PC-3 (cell line): ENCODE results near the gene ISG20L2. TPM values are rescaled to one million over a fixed set of nuclear protein-coding genes. Genes with fewer than 3 reads are reported as not detected.

Experiments used
- ATAC-seq: fragments of 200-7000 bp; cut with Tn5 transposase; 2 replicates; pipeline ENCODE4 v1.9.1; 2020; ENCODE audit warnings: mild to moderate bottlenecking, moderate library complexity
- BruUV-seq: library from RNA; stranded (reverse); fragments of 400-500 nt; replicated peaks from 2 replicates; lab custom pipeline; 2021; lab: Mats Ljungman, UMichigan
- CTCF ChIA-PET: fragments of 300-600 bp; sonication (Branson Sonifier 250); formaldehyde crosslinking; loops from one replicate; lab custom pipeline; 2022; ENCODE audit warnings: antibody characterized with exemption; lab: Charles Lee
- POLR2A ChIA-PET: fragments of 300-600 bp; sonication (Branson Sonifier 250); formaldehyde crosslinking; loops from one replicate; lab custom pipeline; 2022; ENCODE audit warnings: antibody characterized with exemption; ENCODE audit not compliant: unreplicated experiment; lab: Charles Lee
- DNase-seq: peaks from one replicate; pipeline ENCODE4 v3.0.0-alpha.2; 2015
- H2AFZ ChIP-seq: fragments of 300-600 bp; sonication (generic); 2 replicates; pipeline ENCODE4 v1.6.0; 2016; ENCODE audit warnings: antibody characterized with exemption, low read length
- H3F3A ChIP-seq: fragments of 300-600 bp; sonication (generic); one replicate; pipeline ENCODE4 v1.6.0; 2017; ENCODE audit warnings: antibody characterized with exemption, low read length, control low read depth, mild to moderate bottlenecking; ENCODE audit not compliant: unreplicated experiment
- H3K27ac ChIP-seq: fragments of 300-600 bp; sonication (generic); 2 replicates; pipeline ENCODE4 v1.5.1; 2016; ENCODE audit warnings: mild to moderate bottlenecking, low read length
- H3K27me3 ChIP-seq: fragments of 300-600 bp; sonication (generic); 2 replicates; pipeline ENCODE4 v1.6.1; 2016; ENCODE audit warnings: low read length, mixed read lengths
- H3K36me3 ChIP-seq: fragments of 300-600 bp; sonication (generic); 2 replicates; pipeline ENCODE4 v1.6.1; 2016; ENCODE audit warnings: low read depth, mixed run types, low read length, mixed read lengths
- H3K4me1 ChIP-seq: fragments of 300-600 bp; sonication (generic); 2 replicates; pipeline ENCODE4 v1.5.1; 2016; ENCODE audit warnings: low read length; ENCODE audit not compliant: insufficient read depth
- H3K4me2 ChIP-seq: fragments of 300-600 bp; sonication (generic); 2 replicates; pipeline ENCODE4 v1.6.0; 2016; ENCODE audit warnings: low read length
- H3K4me3 ChIP-seq: fragments of 300-600 bp; sonication (generic); 2 replicates; pipeline ENCODE4 v1.5.1; 2016; ENCODE audit warnings: mild to moderate bottlenecking, low read length, mixed read lengths
- H3K79me2 ChIP-seq: fragments of 300-600 bp; sonication (generic); 2 replicates; pipeline ENCODE4 v1.6.1; 2017; ENCODE audit warnings: low read length, mixed read lengths
- H3K9ac ChIP-seq: fragments of 300-600 bp; sonication (generic); 2 replicates; pipeline ENCODE4 v1.6.0; 2016; ENCODE audit warnings: mild to moderate bottlenecking, low read length
- H3K9me2 ChIP-seq: fragments of 300-600 bp; sonication (generic); replicated peaks from 2 replicates; pipeline ENCODE4 v1.6.1; 2016; ENCODE audit warnings: mixed run types, low read length, mixed read lengths
- H3K9me3 ChIP-seq: fragments of 300-600 bp; sonication (generic); 2 replicates; pipeline ENCODE4 v1.6.1; 2016; ENCODE audit warnings: low read length, mixed read lengths
- H4K20me1 ChIP-seq: fragments of 300-600 bp; sonication (generic); 2 replicates; pipeline ENCODE4 v1.6.1; 2016; ENCODE audit warnings: low read length, mixed read lengths
- EZH2 ChIP-seq: fragments of 300-600 bp; sonication (generic); IDR thresholded peaks from one replicate; pipeline ENCODE4 v1.6.1; 2017; ENCODE audit warnings: antibody characterized with exemption, mild to moderate bottlenecking, low read length; ENCODE audit not compliant: unreplicated experiment
- EZH2phosphoT487 ChIP-seq: fragments of 300-600 bp; sonication (generic); IDR thresholded peaks from 2 replicates; pipeline ENCODE4 v1.6.1; 2018; ENCODE audit warnings: mild to moderate bottlenecking, antibody characterized with exemption, low read length, borderline replicate concordance
- intact Hi-C: fragments of 100-400 bp; cut with micrococcal nuclease; formaldehyde crosslinking; loops from 2 replicates; pipeline ENCODE4 v1.9.0; 2023
- total RNA-seq: library from RNA; depleted of rRNA; stranded (reverse); fragments of >200 nt; gene quantifications from 2 replicates; pipeline ENCODE4 v1.2.3, GENCODE V29; 2014
- TF ChIP-seq, protein P1 (sequence below): fragments of 300-600 bp; sonication (generic); conservative IDR thresholded peaks from 2 replicates; pipeline ENCODE4 v1.5.1; 2017; ENCODE audit warnings: antibody characterized with exemption, low read depth, mild to moderate bottlenecking, low read length

ISG20L2 gene
- total RNA-seq, 1 experiment from 2014 or later, result 39.2 TPM

DNA sequence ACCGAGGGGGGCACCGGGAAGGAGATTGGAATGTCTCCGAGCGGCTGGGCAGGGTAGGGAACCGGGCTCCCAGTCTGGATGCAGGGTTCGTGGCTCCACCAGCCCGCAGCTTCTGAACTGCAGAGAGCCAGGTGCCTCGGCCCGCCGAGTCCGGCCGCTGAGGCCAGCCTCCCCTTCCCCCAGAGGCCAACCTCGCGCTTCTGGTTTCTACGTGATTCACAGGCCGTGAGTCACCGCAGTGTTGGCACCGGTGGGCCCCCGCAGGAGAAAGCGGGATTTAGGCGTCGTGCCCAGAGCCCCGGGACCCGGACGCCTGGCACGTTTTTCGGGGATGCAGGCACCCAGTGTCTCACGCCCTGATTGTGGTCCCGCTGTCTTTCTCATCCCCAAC is 23.6 kb downstream of the ISG20L2 start:
- H2AFZ ChIP-seq, result peak overlapping the region; percentile 83
- H3K36me3 ChIP-seq, result no peaks in the 10 kb centered on the region; the same call in 1 of the 2 replicates
- TSS peak; percentile 57 for BruUV-seq
- TF ChIP-seq EZH2 (no peak), EZH2phosphoT487 (no peak)
- TF ChIP-seq, protein P1, sequence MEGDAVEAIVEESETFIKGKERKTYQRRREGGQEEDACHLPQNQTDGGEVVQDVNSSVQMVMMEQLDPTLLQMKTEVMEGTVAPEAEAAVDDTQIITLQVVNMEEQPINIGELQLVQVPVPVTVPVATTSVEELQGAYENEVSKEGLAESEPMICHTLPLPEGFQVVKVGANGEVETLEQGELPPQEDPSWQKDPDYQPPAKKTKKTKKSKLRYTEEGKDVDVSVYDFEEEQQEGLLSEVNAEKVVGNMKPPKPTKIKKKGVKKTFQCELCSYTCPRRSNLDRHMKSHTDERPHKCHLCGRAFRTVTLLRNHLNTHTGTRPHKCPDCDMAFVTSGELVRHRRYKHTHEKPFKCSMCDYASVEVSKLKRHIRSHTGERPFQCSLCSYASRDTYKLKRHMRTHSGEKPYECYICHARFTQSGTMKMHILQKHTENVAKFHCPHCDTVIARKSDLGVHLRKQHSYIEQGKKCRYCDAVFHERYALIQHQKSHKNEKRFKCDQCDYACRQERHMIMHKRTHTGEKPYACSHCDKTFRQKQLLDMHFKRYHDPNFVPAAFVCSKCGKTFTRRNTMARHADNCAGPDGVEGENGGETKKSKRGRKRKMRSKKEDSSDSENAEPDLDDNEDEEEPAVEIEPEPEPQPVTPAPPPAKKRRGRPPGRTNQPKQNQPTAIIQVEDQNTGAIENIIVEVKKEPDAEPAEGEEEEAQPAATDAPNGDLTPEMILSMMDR, result no peak
- intact Hi-C loops, result loop anchor here (1.0 kb wide), 1 partner anchor 16 kb away; no protein-coding TSS in a partner anchor
- CTCF ChIA-PET, result interaction anchor here (0.7 to 3.7 kb wide), 2 partner anchors 15 to 111 kb away, joined by 3 to 84 read pairs; no protein-coding TSS in a partner anchor
- peak; percentile 93 for DNase-seq
- peaks cover 50% of the 10 kb centered on the region for H3K4me1 ChIP-seq
- H3K9ac ChIP-seq, result peak overlapping the region; percentile 63
- POLR2A ChIA-PET, result interaction anchor here (0.6 to 0.7 kb wide), 2 partner anchors 28 to 43 kb away, joined by 3 to 4 read pairs; no protein-coding TSS in a partner anchor
- peak overlapping the region; percentile 71 for H3K4me3 ChIP-seq
- peak overlapping the region; percentile 98 for H3K4me2 ChIP-seq
- peak overlapping the region; percentile 48 for H3K27ac ChIP-seq
- ATAC-seq, result peak; percentile 42
- H3K9me2 ChIP-seq, result no peaks in the 10 kb centered on the region
- no peaks in the 10 kb centered on the region for H4K20me1 ChIP-seq
- no peaks in the 10 kb centered on the region for H3K27me3 ChIP-seq
- no peaks in the 10 kb centered on the region for H3F3A ChIP-seq
- H3K9me3 ChIP-seq, result no peaks in the 10 kb centered on the region
- H3K79me2 ChIP-seq, result peaks cover 17% of the 10 kb centered on the region

DNA sequence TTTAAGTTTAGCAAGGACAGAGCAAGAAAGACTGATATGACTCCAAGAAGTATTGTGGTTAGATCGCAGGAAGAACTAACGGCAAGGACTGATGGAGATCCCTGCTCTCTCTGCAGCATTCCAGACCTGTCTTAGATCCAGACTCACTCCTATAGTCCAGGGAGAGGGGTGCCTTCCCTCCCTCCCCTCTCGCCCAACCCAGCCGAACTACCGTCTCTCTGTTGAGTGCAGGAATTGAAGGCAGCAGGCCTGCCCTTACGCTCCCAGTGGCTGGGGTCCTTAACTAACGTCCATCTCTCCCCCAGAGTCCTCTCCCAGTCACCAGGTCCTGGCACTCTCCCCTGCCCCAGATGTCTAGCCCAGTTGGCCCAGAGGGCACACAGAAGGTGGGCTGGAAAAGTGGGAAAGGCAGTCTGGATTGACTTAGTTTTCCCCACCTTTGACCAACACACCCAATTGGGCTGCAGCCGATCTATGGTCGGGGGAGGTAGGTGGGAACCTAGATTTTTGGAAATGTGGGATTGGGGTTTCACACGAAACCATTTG is 24.3 kb downstream of the ISG20L2 start:
- ChIA-PET POLR2A (interaction anchor here (0.6 kb wide), 1 partner anchor 27 kb away, joined by 3 read pairs; no protein-coding TSS in a partner anchor), CTCF (interaction anchor here (0.7 to 3.7 kb wide), 3 partner anchors 14 to 110 kb away, joined by 3 to 84 read pairs (median 13); no protein-coding TSS in a partner anchor)
- peaks cover 43% of the 10 kb centered on the region for H3K4me1 ChIP-seq
- 0 out of 2 replicates have a peak overlapping the region, but pooled peaks have one; percentile 48 for H3K27ac ChIP-seq
- no peaks in the 10 kb centered on the region for H3F3A ChIP-seq
- no peaks in the 10 kb centered on the region for H3K9me3 ChIP-seq
- no peaks in the 10 kb centered on the region; the same call in 1 of the 2 replicates for H3K36me3 ChIP-seq
- DNase-seq (no peak), ATAC-seq (no peak)
- peak overlapping the region; percentile 83; the same call in 1 of the 2 replicates for H2AFZ ChIP-seq
- no TSS peak for BruUV-seq
- intact Hi-C loops, result no loop called here
- peak overlapping the region; percentile 98 for H3K4me2 ChIP-seq
- TF ChIP-seq EZH2 (no peak), EZH2phosphoT487 (no peak)
- TF ChIP-seq, protein P1, result no peak
- peaks cover 17% of the 10 kb centered on the region for H3K79me2 ChIP-seq
- H3K9me2 ChIP-seq, result no peaks in the 10 kb centered on the region
- peak overlapping the region; percentile 63 for H3K9ac ChIP-seq
- H4K20me1 ChIP-seq, result no peaks in the 10 kb centered on the region
- no peaks in the 10 kb centered on the region for H3K27me3 ChIP-seq
- H3K4me3 ChIP-seq, result peak overlapping the region; percentile 71
